Mucosa of descending colon (tissue), 3 donors: ENCODE measurements around the gene AOPEP. TPM values are rescaled to one million over a fixed set of nuclear protein-coding genes. Genes with fewer than 3 reads are reported as not detected.
A peak's percentile ranks its signal among the peaks of the same experiment; 100 is the strongest.

Source experiments
- ATAC-seq: fragments of 200-7000 bp; cut with Tn5 transposase; one replicate; pipeline ENCODE4 v1.9.1; 2020; ENCODE audit warnings: mild to moderate bottlenecking, moderate library complexity
- DNase-seq, 3 donors: peaks; one replicate each; pipeline ENCODE4 v3.0.0-alpha.2; 2020
- H3K36me3 ChIP-seq: fragments of 200-600 bp; one replicate; pipeline ENCODE4 v1.8.0; 2021; ENCODE audit warnings: low read depth, mild to moderate bottlenecking
- H3K4me1 ChIP-seq: fragments of 200-600 bp; one replicate; pipeline ENCODE4 v1.8.0; 2021; ENCODE audit warnings: low read depth, mild to moderate bottlenecking
- H3K4me3 ChIP-seq: fragments of 200-600 bp; one replicate; pipeline ENCODE4 v1.8.0; 2021; ENCODE audit warnings: mild to moderate bottlenecking
- H3K9me3 ChIP-seq: fragments of 200-600 bp; one replicate; pipeline ENCODE4 v1.8.0; 2021; ENCODE audit warnings: mild to moderate bottlenecking
- CTCF ChIP-seq: fragments of 200-600 bp; IDR thresholded peaks from one replicate; pipeline ENCODE4 v1.8.0; 2022; ENCODE audit warnings: antibody characterized with exemption, mild to moderate bottlenecking
- intact Hi-C, 2 donors: fragments of 100-400 bp; cut with DNase I in 1 of 2; cut with micrococcal nuclease in 1 of 2; formaldehyde crosslinking; loops; one replicate each; pipeline versions ENCODE4 v1.11.0 to v1.11.1; 2022; cut with DNase I, micrococcal nuclease
- total RNA-seq, 3 donors: library from RNA; stranded (reverse); fragmentation: NEBNext Ultra II Directional in 2 of 3; extraction: Animal tissue kit (Norgen Biotek cat#: 25700) in 2 of 3; gene quantifications; one replicate each; pipeline versions ENCODE4 v1.2.1 to v1.2.4, GENCODE V29; 2021 to 2023
- donor health status: DM: no; HTN: no; CAD: no; lungs with moderate emphysema.
- donor health status: DM: no; HTN: no; CAD: no.
- donor health status: DM: no; HTN: yes; CAD: no.

Gene AOPEP
- total RNA-seq, 3 donors from 2014 or later = 47.5 to 102 (median 57.8) TPM

- Histone ChIP-seq H3K4me1 (no peaks in the 10 kb centered on the region), H3K4me3 (no peak overlapping the region), H3K36me3 (no peaks in the 10 kb centered on the region), H3K9me3 (no peaks in the 10 kb centered on the region)
- TF ChIP-seq CTCF = no peak
- DNase-seq (no peak), ATAC-seq (no peak)
- intact Hi-C loops = no loop called here
Measured at GRCh38 chr9:94979904-94980507, 253.5 kb downstream of the AOPEP start.

- DNase-seq (no peak), ATAC-seq (no peak)
- no peak for TF ChIP-seq CTCF
- intact Hi-C loops = no loop called here
- H3K9me3 ChIP-seq = no peaks in the 10 kb centered on the region
- H3K4me3 ChIP-seq = no peak overlapping the region
- H3K4me1 ChIP-seq = no peaks in the 10 kb centered on the region
- no peaks in the 10 kb centered on the region for H3K36me3 ChIP-seq
Measured at GRCh38 chr9:94980947-94981722, 254.6 kb downstream of the AOPEP start.

- H3K36me3 ChIP-seq = no peaks in the 10 kb centered on the region
- intact Hi-C loops = no loop called here
- H3K9me3 ChIP-seq = no peaks in the 10 kb centered on the region
- no peak overlapping the region for H3K4me3 ChIP-seq
- DNase-seq (no peak), ATAC-seq (no peak)
- no peaks in the 10 kb centered on the region for H3K4me1 ChIP-seq
- no peak for TF ChIP-seq CTCF
Measured at GRCh38 chr9:94981723-94982090, 255.2 kb downstream of the AOPEP start.

- no peak for TF ChIP-seq CTCF
- Histone ChIP-seq H3K4me1 (no peaks in the 10 kb centered on the region), H3K4me3 (no peak overlapping the region), H3K36me3 (no peaks in the 10 kb centered on the region), H3K9me3 (no peaks in the 10 kb centered on the region)
- ATAC-seq (no peak), DNase-seq (no peak)
- intact Hi-C loops = no loop called here
Measured at GRCh38 chr9:94982211-94982610, 255.7 kb downstream of the AOPEP start.

- intact Hi-C loops = no loop called here
- DNase-seq (peak in 1 of 3 donors; percentile 32), ATAC-seq (peak; percentile 67)
- H3K4me1 ChIP-seq = no peaks in the 10 kb centered on the region
- no peaks in the 10 kb centered on the region for H3K9me3 ChIP-seq
- H3K36me3 ChIP-seq = no peaks in the 10 kb centered on the region
- no peak overlapping the region for H3K4me3 ChIP-seq
- TF ChIP-seq CTCF = no peak
Measured at GRCh38 chr9:94983552-94983951, 257.1 kb downstream of the AOPEP start.
